Measurements from ENCODE around the gene TM7SF2.
A peak's percentile ranks its signal among the peaks of the same experiment; 100 is the strongest.

DNA sequence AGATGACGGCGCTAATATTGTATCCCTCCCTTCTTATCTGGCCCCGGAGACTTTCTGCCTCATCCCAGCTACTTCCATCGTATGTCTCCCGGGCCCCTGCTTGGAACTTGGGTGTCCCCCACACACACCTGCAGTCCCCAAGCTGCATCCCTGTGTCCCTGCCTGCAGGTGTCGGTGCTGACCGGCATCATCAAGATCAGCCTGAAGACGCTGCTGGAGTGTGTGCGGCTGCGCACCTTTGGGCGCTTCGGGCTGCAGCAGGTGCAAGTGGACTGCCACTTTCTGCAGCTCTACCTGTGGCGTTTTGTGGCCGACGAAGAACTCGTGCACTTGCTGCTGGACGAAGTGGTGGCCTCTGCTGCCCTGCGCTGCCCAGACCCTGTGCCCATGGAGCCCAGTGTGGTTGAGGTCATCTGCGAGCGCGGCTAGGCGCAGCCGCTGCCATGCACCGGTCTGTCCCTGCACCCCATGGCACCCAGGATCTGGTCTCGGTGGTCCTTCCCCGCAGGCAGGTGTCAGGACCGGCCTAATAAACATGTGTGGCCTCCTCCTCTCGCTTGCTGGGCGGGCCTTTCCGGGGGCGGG, 421 bp upstream of the TM7SF2 start:
- TF ChIP-seq POLR2AphosphoS5 (IDR thresholded peaks at IDR 0.05), result no peak
- TF ChIP-seq, protein P1, sequence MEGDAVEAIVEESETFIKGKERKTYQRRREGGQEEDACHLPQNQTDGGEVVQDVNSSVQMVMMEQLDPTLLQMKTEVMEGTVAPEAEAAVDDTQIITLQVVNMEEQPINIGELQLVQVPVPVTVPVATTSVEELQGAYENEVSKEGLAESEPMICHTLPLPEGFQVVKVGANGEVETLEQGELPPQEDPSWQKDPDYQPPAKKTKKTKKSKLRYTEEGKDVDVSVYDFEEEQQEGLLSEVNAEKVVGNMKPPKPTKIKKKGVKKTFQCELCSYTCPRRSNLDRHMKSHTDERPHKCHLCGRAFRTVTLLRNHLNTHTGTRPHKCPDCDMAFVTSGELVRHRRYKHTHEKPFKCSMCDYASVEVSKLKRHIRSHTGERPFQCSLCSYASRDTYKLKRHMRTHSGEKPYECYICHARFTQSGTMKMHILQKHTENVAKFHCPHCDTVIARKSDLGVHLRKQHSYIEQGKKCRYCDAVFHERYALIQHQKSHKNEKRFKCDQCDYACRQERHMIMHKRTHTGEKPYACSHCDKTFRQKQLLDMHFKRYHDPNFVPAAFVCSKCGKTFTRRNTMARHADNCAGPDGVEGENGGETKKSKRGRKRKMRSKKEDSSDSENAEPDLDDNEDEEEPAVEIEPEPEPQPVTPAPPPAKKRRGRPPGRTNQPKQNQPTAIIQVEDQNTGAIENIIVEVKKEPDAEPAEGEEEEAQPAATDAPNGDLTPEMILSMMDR (IDR thresholded peaks at IDR 0.05), result peak in 1 of 4 experiments; percentile 6

All from gastroesophageal sphincter (tissue), 3 donors.